HepG2 (cell line): ENCODE measurements around the gene NEIL3. TPM values are rescaled to one million over a fixed set of nuclear protein-coding genes. Genes with fewer than 3 reads are reported as not detected.

ENCODE experiments used
- ATAC-seq: fragments of 200-7000 bp; cut with Tn5 transposase; 3 replicates; pipeline ENCODE4 v1.9.1; 2020; ENCODE audit warnings: mild to moderate bottlenecking, moderate library complexity
- BruUV-seq: library from RNA; stranded (reverse); fragments of 400-500 nt; replicated peaks from 2 replicates; lab custom pipeline; 2021; lab: Mats Ljungman, UMichigan
- CTCF ChIA-PET: fragments of 300-600 bp; formaldehyde crosslinking; extraction: SDS; loops from one replicate; lab custom pipeline; 2021; ENCODE audit warnings: low total read pairs, inconsistent platforms, low intra/inter-chr PET ratio; lab: Yijun Ruan, JAX
- POLR2A ChIA-PET: fragments of 350-600 bp; sonication (Branson Sonifier 250); formaldehyde crosslinking; loops from one replicate; lab custom pipeline; 2020; ENCODE audit warnings: antibody characterized with exemption, inconsistent platforms; lab: Yijun Ruan, JAX
- DNase-seq: peaks from one replicate; pipeline ENCODE4 v3.0.0-alpha.2; 2015; ENCODE audit warnings: low spot score
- FAIRE-seq: peaks from 3 replicates; lab custom pipeline; 2011; peaks lifted over from hg19 to GRCh38; lab: Jason Lieb, UNC
- H2AFZ ChIP-seq: one replicate; pipeline ENCODE4 v1.6.1; 2011; ENCODE audit warnings: low read length, inconsistent platforms
- H3K27ac ChIP-seq: fragments of 300-600 bp; 3 replicates; pipeline ENCODE4 v1.8.0; 2011; ENCODE audit warnings: mixed run types, mild to moderate bottlenecking, mixed read lengths, low read length, inconsistent platforms; ENCODE audit not compliant: insufficient read depth; ENCODE audit errors: extremely low read length
- H3K27me3 ChIP-seq, 2 experiments: fragments of 200-600 bp in 1 of 2; 2 replicates in 1 of 2; 3 replicates in 1 of 2; pipeline versions ENCODE4 v1.6.0 to v1.8.0; 2011; ENCODE audit warnings: low read length in 2 of 2, mild to moderate bottlenecking in 2 of 2, moderate library complexity in 2 of 2, inconsistent platforms in 1 of 2; ENCODE audit not compliant: insufficient read depth in 2 of 2, control insufficient read depth in 1 of 2
- H3K36me3 ChIP-seq, 2 experiments: fragments of 200-600 bp in 1 of 2; replicated peaks in 1 of 2; 2 replicates in 1 of 2; 3 replicates in 1 of 2; pipeline versions ENCODE4 v1.5.1 to v1.8.0; 2011; ENCODE audit warnings: low read length in 2 of 2, inconsistent platforms in 1 of 2; ENCODE audit not compliant: insufficient read depth in 2 of 2, control insufficient read depth in 1 of 2
- H3K4me1 ChIP-seq: 2 replicates; pipeline ENCODE4 v1.5.1; 2012; ENCODE audit warnings: low read length, inconsistent platforms; ENCODE audit not compliant: insufficient read depth
- H3K4me2 ChIP-seq: 2 replicates; pipeline ENCODE4 v1.6.0; 2011; ENCODE audit warnings: low read depth, low read length, inconsistent platforms
- H3K4me3 ChIP-seq, 3 experiments: fragments of 200-600 bp in 1 of 3; sonication (generic), shearing (Covaris generic) in 1 of 3; replicated peaks in 1 of 3; 2 replicates each; pipeline ENCODE4 v1.5.1; 2011 to 2016; ENCODE audit warnings: low read length in 3 of 3, inconsistent platforms in 2 of 3, low read depth in 2 of 3, mild to moderate bottlenecking in 2 of 3, control low read depth in 1 of 3, mixed read lengths in 1 of 3; ENCODE audit not compliant: insufficient read depth in 1 of 3
- H3K79me2 ChIP-seq: one replicate; pipeline ENCODE4 v1.6.1; 2011; ENCODE audit warnings: low read length, inconsistent platforms; ENCODE audit not compliant: insufficient read depth
- H3K9ac ChIP-seq: 2 replicates; pipeline ENCODE4 v1.6.0; 2011; ENCODE audit warnings: mild to moderate bottlenecking, low read depth, low read length, inconsistent platforms; ENCODE audit not compliant: insufficient read depth
- H3K9me3 ChIP-seq: 2 replicates; pipeline ENCODE4 v1.5.1; 2012; ENCODE audit warnings: mild to moderate bottlenecking, low read length
- H4K20me1 ChIP-seq: 2 replicates; pipeline ENCODE4 v1.6.0; 2011; ENCODE audit warnings: inconsistent platforms, mild to moderate bottlenecking, low read length, moderate library complexity; ENCODE audit not compliant: insufficient read depth
- ATRX ChIP-seq: sonication (generic); formaldehyde crosslinking; IDR thresholded peaks from 2 replicates; pipeline ENCODE4 v1.4.0; 2020; ENCODE audit warnings: missing genetic modification reagents, borderline replicate concordance
- CAMTA2 ChIP-seq: sonication (generic); formaldehyde crosslinking; IDR thresholded peaks from 2 replicates; pipeline ENCODE4 v1.4.0; 2020; ENCODE audit warnings: mild to moderate bottlenecking, missing genetic modification reagents, borderline replicate concordance
- HINFP ChIP-seq: sonication (generic); formaldehyde crosslinking; IDR thresholded peaks from 2 replicates; pipeline ENCODE4 v1.4.0; 2020; ENCODE audit warnings: low read depth, mild to moderate bottlenecking, missing genetic modification reagents
- KMT2B ChIP-seq: IDR thresholded peaks from 2 replicates; pipeline ENCODE4 v1.6.1; 2016; ENCODE audit warnings: missing genetic modification reagents, missing compliant biosample characterization
- MAFF ChIP-seq: IDR thresholded peaks from 2 replicates; pipeline ENCODE4 v1.6.1; 2011; ENCODE audit warnings: low read depth, low read length, improper control_type of control experiment
- MXD1 ChIP-seq: sonication (generic); formaldehyde crosslinking; IDR thresholded peaks from 2 replicates; pipeline ENCODE4 v1.4.0; 2020; ENCODE audit warnings: mild to moderate bottlenecking, missing genetic modification reagents
- NFAT5 ChIP-seq: sonication (generic); formaldehyde crosslinking; IDR thresholded peaks from 2 replicates; pipeline ENCODE4 v1.4.0; 2020; ENCODE audit warnings: missing genetic modification reagents
- NFKB2 ChIP-seq: sonication (generic); formaldehyde crosslinking; IDR thresholded peaks from 2 replicates; pipeline ENCODE4 v1.4.0; 2020; ENCODE audit warnings: missing genetic modification reagents, borderline replicate concordance
- RXRA ChIP-seq: sonication (generic); formaldehyde crosslinking; IDR thresholded peaks from 2 replicates; pipeline ENCODE4 v1.5.1; 2020; ENCODE audit warnings: missing genetic modification reagents
- SRY ChIP-seq: sonication (generic); formaldehyde crosslinking; IDR thresholded peaks from 2 replicates; pipeline ENCODE4 v1.8.0; 2022; ENCODE audit warnings: mild to moderate bottlenecking, missing genetic modification reagents
- ZFAT ChIP-seq: sonication (generic); formaldehyde crosslinking; conservative IDR thresholded peaks from 2 replicates; pipeline ENCODE4 v1.8.1; 2023; ENCODE audit warnings: missing genetic modification reagents, inconsistent platforms
- ZKSCAN8 ChIP-seq: IDR thresholded peaks from 2 replicates; pipeline ENCODE4 v1.6.1; 2016; ENCODE audit warnings: borderline replicate concordance, missing genetic modification reagents, missing compliant biosample characterization
- ZNF256 ChIP-seq: sonication (generic); formaldehyde crosslinking; conservative IDR thresholded peaks from 2 replicates; pipeline ENCODE4 v1.4.0; 2020; ENCODE audit warnings: missing genetic modification reagents
- ZNF281 ChIP-seq: sonication (generic); formaldehyde crosslinking; IDR thresholded peaks from 2 replicates; pipeline ENCODE4 v1.4.0; 2020; ENCODE audit warnings: missing genetic modification reagents, borderline replicate concordance
- ZNF496 ChIP-seq: sonication (generic); formaldehyde crosslinking; IDR thresholded peaks from 2 replicates; pipeline ENCODE4 v1.8.1; 2023; ENCODE audit warnings: mild to moderate bottlenecking, moderate library complexity, missing genetic modification reagents; ENCODE audit not compliant: insufficient replicate concordance
- ZNF737 ChIP-seq: sonication (generic); formaldehyde crosslinking; IDR thresholded peaks from 2 replicates; pipeline ENCODE4 v1.5.0; 2020; ENCODE audit warnings: missing genetic modification reagents, mild to moderate bottlenecking, borderline replicate concordance
- WGBS: methylation state at CpG from one replicate; pipeline ENCODE4 v1.1.6; 2017; ENCODE audit warnings: low lambda C conversion rate; 5-methylcytosine and 5-hydroxymethylcytosine counted together
- in situ Hi-C: cut with HindIII; loops from 2 replicates; pipeline ENCODE4 v1.10.0; 2017; ENCODE audit warnings: low pct_unique_long_range_greater_than_20kb; ENCODE audit not compliant: extremely low pct_ligation_motif_present
- intact Hi-C: fragments of 100-400 bp; cut with micrococcal nuclease; formaldehyde crosslinking; loops from one replicate; pipeline ENCODE4 v1.10.0; 2022; ENCODE audit not compliant: unreplicated experiment
- polyA plus RNA-seq, 8 experiments: library from polyadenylated mRNA; depleted of rRNA in 3 of 8; stranded (reverse) in 7 of 8; unstranded in 1 of 8; fragments of >200 nt; fragmentation: Illumina TruSeq in 4 of 8; extraction: Trizol in 4 of 8; gene quantifications; 2 replicates each; pipeline versions ENCODE4 v1.2.1 to v1.2.3, GENCODE V29; 2011 to 2016; ENCODE audit warnings: low read depth in 4 of 8, missing spikeins in 1 of 8, mixed read lengths in 1 of 8; ENCODE audit not compliant: insufficient read depth in 1 of 8
- total RNA-seq, 5 experiments: library from RNA; depleted of rRNA; stranded (reverse); fragments of >200 nt; fragmentation: Illumina TruSeq; extraction: Trizol; gene quantifications; 2 replicates each; pipeline ENCODE4 v1.2.3, GENCODE V29; 2016; ENCODE audit warnings: low read depth in 1 of 5

Gene NEIL3
- total and polyA plus RNA-seq, 2 of the 13 experiments (the other 11 are each of a cell fraction or from before 2014, with no cell fraction given) = 3.5 to 8.4 TPM

GRCh38 chr4:177349191-177349590, 39.5 kb downstream of the NEIL3 start:
- no peak for FAIRE-seq

More at GRCh38 chr4:177349191-177349590, 39.5 kb downstream of the NEIL3 start:
- Histone ChIP-seq H3K4me1 (no peaks in the 10 kb centered on the region), H3K36me3 (peaks cover 0 to 1% of the 10 kb centered on the region in 2 experiments; a peak in 1 of 5 replicates), H3K4me3 (no peak overlapping the region), H3K27me3 (no peaks in the 10 kb centered on the region), H2AFZ (no peak overlapping the region), H3K27ac (no peak overlapping the region), H3K79me2 (no peaks in the 10 kb centered on the region), H3K9ac (no peak overlapping the region), H3K9me3 (no peaks in the 10 kb centered on the region), H3K4me2 (no peak overlapping the region), H4K20me1 (no peaks in the 10 kb centered on the region)
- intact Hi-C loops = no loop called here
- no peak for ATAC-seq
- no peak for DNase-seq
- WGBS = 97% methylated on average over 6 of the region's 6 CpGs
- BruUV-seq = no TSS peak
- in situ Hi-C loops = no loop called here
- TF ChIP-seq ATRX (CRISPR knock-in tag) = no peak
- no peak for TF ChIP-seq ZKSCAN8 (CRISPR knock-in tag)
- no peak for TF ChIP-seq ZNF496 (CRISPR knock-in tag)
- no peak for TF ChIP-seq CAMTA2 (CRISPR knock-in tag)
- no peak for TF ChIP-seq SRY
- no peak for TF ChIP-seq MAFF
- TF ChIP-seq KMT2B = no peak
- TF ChIP-seq HINFP (CRISPR knock-in tag) = no peak
- TF ChIP-seq ZNF256 (CRISPR knock-in tag) = no peak
- no peak for TF ChIP-seq NFAT5
- no peak for TF ChIP-seq ZNF737 (CRISPR knock-in tag)
- TF ChIP-seq ZNF281 (CRISPR knock-in tag) = no peak
- TF ChIP-seq NFKB2 (CRISPR knock-in tag) = no peak
- no peak for TF ChIP-seq ZFAT (CRISPR knock-in tag)
- TF ChIP-seq RXRA (CRISPR knock-in tag) = no peak
- no peak for TF ChIP-seq MXD1 (CRISPR knock-in tag)
- ChIA-PET POLR2A (no interaction called here), CTCF (no interaction called here)
